Measurements from ENCODE around the gene SRSF12. TPM values are rescaled to one million over a fixed set of nuclear protein-coding genes. Genes with fewer than 3 reads are reported as not detected.

SRSF12 gene
- total RNA-seq, 2 donors from 2014 or later: 9.2 to 17.8 TPM

- DNase-seq: no peak
- Histone ChIP-seq H3K4me3 (ENCODE audit: low read length) (no peak overlapping the region), H3K27ac (ENCODE audit: low read depth, low read length) (no peak overlapping the region), H3K4me1 (ENCODE audit: control insufficient read depth, insufficient read depth, low read length) (peaks cover 3% of the 10 kb centered on the region), H3K36me3 (ENCODE audit: control insufficient read depth, insufficient read depth, low read length) (no peaks in the 10 kb centered on the region), H3K9ac (ENCODE audit: extremely low read depth, low read length, poor library complexity, severe bottlenecking) (no peak overlapping the region), H3K27me3 (ENCODE audit: control insufficient read depth, insufficient read depth, low read length, poor library complexity, severe bottlenecking) (no peaks in the 10 kb centered on the region), H3K9me3 (ENCODE audit: control insufficient read depth, low read length) (no peaks in the 10 kb centered on the region)
- H3K4me1 Mint-ChIP-seq: peaks cover 28% of the 10 kb centered on the region
- H3K36me3 Mint-ChIP-seq (ENCODE audit: low read depth): no peaks in the 10 kb centered on the region
- H3K4me3 Mint-ChIP-seq: no peak overlapping the region
- no peaks in the 10 kb centered on the region for H3K9me3 Mint-ChIP-seq
- no peak for TF ChIP-seq CTCF (conservative IDR thresholded peaks at IDR 0.05)
- peaks cover 7% of the 10 kb centered on the region for H3K27me3 Mint-ChIP-seq (ENCODE audit: insufficient read depth)
- no peak overlapping the region for H3K27ac Mint-ChIP-seq
- 83 to 94% methylated on average over 1 to 3 of the region's 3 CpGs for WGBS, 2 experiments (ENCODE audit: insufficient coverage in 1 of 2, insufficient read length in 1 of 2)
Observed at GRCh38 chr6:89048288-89048923, 69.5 kb downstream of the SRSF12 start.

DNA sequence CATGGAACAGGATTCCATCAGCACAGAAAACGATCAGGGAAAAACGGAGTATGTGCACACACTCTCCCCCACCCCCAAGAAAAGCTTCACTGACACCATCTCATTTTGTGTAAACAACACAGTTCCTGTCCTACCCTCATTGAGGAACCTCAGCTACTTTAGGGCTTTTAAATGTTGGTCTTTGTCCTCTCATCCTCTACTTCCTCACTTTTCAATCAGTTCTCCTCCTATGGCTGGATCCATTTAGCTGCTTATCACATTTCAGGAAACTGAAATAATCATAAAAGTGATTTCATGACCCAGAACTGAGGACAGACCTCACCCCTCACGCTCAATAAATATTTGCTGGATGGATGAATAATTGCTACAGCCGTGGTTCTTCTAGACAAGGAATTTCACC lies 70.4 kb downstream of the SRSF12 start:
- Mint-ChIP-seq H3K36me3 (ENCODE audit: low read depth) (no peaks in the 10 kb centered on the region), H3K9me3 (no peaks in the 10 kb centered on the region), H3K27me3 (ENCODE audit: insufficient read depth) (peaks cover 7% of the 10 kb centered on the region), H3K27ac (no peak overlapping the region), H3K4me1 (peaks cover 28% of the 10 kb centered on the region), H3K4me3 (no peak overlapping the region)
- DNase-seq: no peak
- no peaks in the 10 kb centered on the region for H3K27me3 ChIP-seq (ENCODE audit: control insufficient read depth, insufficient read depth, low read length, poor library complexity, severe bottlenecking)
- H3K36me3 ChIP-seq (ENCODE audit: control insufficient read depth, insufficient read depth, low read length): no peaks in the 10 kb centered on the region
- no peak overlapping the region for H3K9ac ChIP-seq (ENCODE audit: extremely low read depth, low read length, poor library complexity, severe bottlenecking)
- whole genome bisulfite sequencing, 2 experiments (ENCODE audit: insufficient coverage in 1 of 2, insufficient read length in 1 of 2): 73 to 90% methylated on average over 2 to 4 of the region's 4 CpGs
- TF ChIP-seq CTCF (conservative IDR thresholded peaks at IDR 0.05): no peak
- H3K4me1 ChIP-seq (ENCODE audit: control insufficient read depth, insufficient read depth, low read length): peaks cover 3% of the 10 kb centered on the region
- H3K27ac ChIP-seq (ENCODE audit: low read depth, low read length): no peak overlapping the region
- H3K4me3 ChIP-seq (ENCODE audit: low read length): no peak overlapping the region
- no peaks in the 10 kb centered on the region for H3K9me3 ChIP-seq (ENCODE audit: control insufficient read depth, low read length)

Other genes with a start within 250 kb of the SRSF12 start
- 10 to 100 TPM; 21.5 to 28.7 TPM for gene RNGTT, start 154.5 kb downstream of the SRSF12 start, total RNA-seq
- 100 to 1,000 TPM; 105 to 118 TPM for gene PNRC1, start 37.3 kb downstream of the SRSF12 start, total RNA-seq
- 1 to 10 TPM; 5.1 to 8.5 TPM for gene PM20D2, start 28.0 kb upstream of the SRSF12 start, total RNA-seq
- under 1 TPM in 1 of 2 donors, not detected in 1; 0.46 TPM for gene GABRR1, start 99.3 kb upstream of the SRSF12 start, total RNA-seq
- gene GABRR2, start 197.2 kb upstream of the SRSF12 start, total RNA-seq: under 1 TPM; 0.15 to 0.27 TPM
- gene UBE2J1, start 234.7 kb upstream of the SRSF12 start, total RNA-seq: 10 to 100 TPM; 20.1 to 21.9 TPM

Data from endodermal cell (in vitro differentiated cells).